Chondrocyte (in vitro differentiated cells): ENCODE measurements around the gene KRTAP10-1. TPM values are rescaled to one million over a fixed set of nuclear protein-coding genes. Genes with fewer than 3 reads are reported as not detected.

Source experiments
- DNase-seq: peaks from one replicate; pipeline ENCODE4 v3.0.0; 2021; ENCODE audit warnings: mixed read lengths, low spot score
- H3K27ac Mint-ChIP-seq: one replicate; pipeline ENCODE4 v1.8.0; 2021; ENCODE audit warnings: mild to moderate bottlenecking, moderate library complexity, mixed read lengths; ENCODE audit not compliant: unreplicated experiment
- H3K27me3 Mint-ChIP-seq: 2 replicates; pipeline ENCODE4 v1.8.0; 2021; ENCODE audit warnings: low read depth, mixed read lengths
- H3K36me3 Mint-ChIP-seq: 2 replicates; pipeline ENCODE4 v1.8.0; 2021; ENCODE audit warnings: low read depth, mixed read lengths
- H3K4me1 Mint-ChIP-seq: 2 replicates; pipeline ENCODE4 v1.8.0; 2021; ENCODE audit warnings: low read depth, mild to moderate bottlenecking, mixed read lengths
- H3K4me3 Mint-ChIP-seq: one replicate; pipeline ENCODE4 v1.8.0; 2021; ENCODE audit warnings: mild to moderate bottlenecking, moderate library complexity, mixed read lengths; ENCODE audit not compliant: unreplicated experiment
- H3K9me3 Mint-ChIP-seq: 2 replicates; pipeline ENCODE4 v1.8.0; 2021; ENCODE audit warnings: low read depth, mixed read lengths
- CTCF ChIP-seq: fragments of 200-600 bp; sonication (generic); IDR thresholded peaks from 2 replicates; pipeline ENCODE4 v1.5.0; 2021; ENCODE audit warnings: antibody characterized with exemption, mild to moderate bottlenecking, moderate library complexity
- total RNA-seq: library from RNA; stranded (reverse); gene quantifications from 3 replicates; pipeline ENCODE4 v1.2.1, GENCODE V29; 2021

KRTAP10-1 gene
- total RNA-seq, 1 donor from 2014 or later = not detected

GRCh38 chr21:44497703-44498126 lies 42.3 kb downstream of the KRTAP10-1 start:
- Mint-ChIP-seq H3K9me3 (peaks cover 9% of the 10 kb centered on the region), H3K4me3 (no peak overlapping the region), H3K27ac (no peak overlapping the region), H3K36me3 (peaks cover 9% of the 10 kb centered on the region), H3K4me1 (no peaks in the 10 kb centered on the region), H3K27me3 (peaks cover 1% of the 10 kb centered on the region)
- DNase-seq = no peak
- TF ChIP-seq CTCF = no peak

GRCh38 chr21:44496564-44497550 lies 43.1 kb downstream of the KRTAP10-1 start:
- no peak overlapping the region for H3K27ac Mint-ChIP-seq
- TF ChIP-seq CTCF = no peak
- no peak for DNase-seq
- no peak overlapping the region for H3K4me3 Mint-ChIP-seq
- peaks cover 17% of the 10 kb centered on the region for H3K9me3 Mint-ChIP-seq
- H3K4me1 Mint-ChIP-seq = peaks cover 3% of the 10 kb centered on the region
- H3K27me3 Mint-ChIP-seq = peaks cover 1% of the 10 kb centered on the region
- peaks cover 17% of the 10 kb centered on the region for H3K36me3 Mint-ChIP-seq

GRCh38 chr21:44495611-44496563 lies 44.1 kb downstream of the KRTAP10-1 start:
- Mint-ChIP-seq H3K4me3 (no peak overlapping the region), H3K36me3 (peaks cover 19% of the 10 kb centered on the region), H3K27me3 (peaks cover 1% of the 10 kb centered on the region), H3K4me1 (peaks cover 3% of the 10 kb centered on the region), H3K27ac (no peak overlapping the region), H3K9me3 (peaks cover 20% of the 10 kb centered on the region)
- peak; percentile 24 for DNase-seq
- no peak for TF ChIP-seq CTCF

- Mint-ChIP-seq H3K4me3 (no peak overlapping the region), H3K36me3 (peaks cover 19% of the 10 kb centered on the region), H3K27me3 (peaks cover 1% of the 10 kb centered on the region), H3K27ac (no peak overlapping the region), H3K9me3 (peaks cover 20% of the 10 kb centered on the region), H3K4me1 (peaks cover 3% of the 10 kb centered on the region)
- TF ChIP-seq CTCF = no peak
- DNase-seq = no peak
These were observed 45.0 kb downstream of the KRTAP10-1 start for GRCh38 chr21:44494956-44495355.

- H3K4me3 Mint-ChIP-seq = no peak overlapping the region
- no peak for TF ChIP-seq CTCF
- no peak for DNase-seq
- H3K36me3 Mint-ChIP-seq = peaks cover 19% of the 10 kb centered on the region
- H3K4me1 Mint-ChIP-seq = peaks cover 3% of the 10 kb centered on the region
- H3K27me3 Mint-ChIP-seq = peaks cover 1% of the 10 kb centered on the region
- no peak overlapping the region for H3K27ac Mint-ChIP-seq
- peaks cover 20% of the 10 kb centered on the region for H3K9me3 Mint-ChIP-seq
These were observed 45.6 kb downstream of the KRTAP10-1 start for GRCh38 chr21:44494418-44494817.
